GM19372 (cell line): Measurements from ENCODE around the gene FLYWCH2.

Experiments used
- ATAC-seq: cut with Tn5 transposase; IDR thresholded peaks from one replicate; pipeline ENCODE4 v1.9.1; 2021; ENCODE audit warnings: mild to moderate bottlenecking, low read depth, moderate library complexity; ENCODE audit not compliant: unreplicated experiment

Gene FLYWCH2

GRCh38 chr16:2874912-2875362 is 8.1 kb upstream of the FLYWCH2 start:
- ATAC-seq = peak; percentile 78

- no peak for ATAC-seq
Measured at GRCh38 chr16:2879854-2880508, 3.0 kb upstream of the FLYWCH2 start.

- ATAC-seq = no peak
Measured at GRCh38 chr16:2881783-2882649, 999 bp upstream of the FLYWCH2 start.

GRCh38 chr16:2883458-2883908 is 468 bp downstream of the FLYWCH2 start:
- no peak for ATAC-seq

- ATAC-seq = no peak
Measured at GRCh38 chr16:2884041-2884451, 1.0 kb downstream of the FLYWCH2 start.

GRCh38 chr16:2894231-2894630 is 11.2 kb downstream of the FLYWCH2 start:
- ATAC-seq = no peak

GRCh38 chr16:2895813-2896212 is 12.8 kb downstream of the FLYWCH2 start:
- ATAC-seq = no peak

GRCh38 chr16:2896480-2897010 is 13.5 kb downstream of the FLYWCH2 start:
- ATAC-seq = no peak

- no peak for ATAC-seq
Measured at GRCh38 chr16:2897110-2897509, 14.1 kb downstream of the FLYWCH2 start.

GRCh38 chr16:2898831-2899563 is 16.0 kb downstream of the FLYWCH2 start:
- ATAC-seq = no peak

- ATAC-seq = no peak
Measured at GRCh38 chr16:2899564-2900072, 16.6 kb downstream of the FLYWCH2 start.

- no peak for ATAC-seq
Measured at GRCh38 chr16:2900526-2901075, 17.6 kb downstream of the FLYWCH2 start.

GRCh38 chr16:2902337-2903130 is 19.5 kb downstream of the FLYWCH2 start:
- no peak for ATAC-seq

- ATAC-seq = peak; percentile 36
Measured at GRCh38 chr16:2904100-2904921, 21.3 kb downstream of the FLYWCH2 start.

- no peak for ATAC-seq
Measured at GRCh38 chr16:2904922-2905240, 21.9 kb downstream of the FLYWCH2 start.

- peak; percentile 73 for ATAC-seq
Measured at GRCh38 chr16:2905241-2905987, 22.4 kb downstream of the FLYWCH2 start.

- no peak for ATAC-seq
Measured at GRCh38 chr16:2905988-2906387, 23.0 kb downstream of the FLYWCH2 start.
